KOPT-K1 (cell line): ENCODE measurements around the gene NLRP6.
"Not testable (repeated sequence)": the region's sequence is repeated elsewhere in the genome, so short reads cannot be mapped to it uniquely, and the experiment has no call there.

Source experiments
- H3K27ac ChIP-seq: fragments of 200-600 bp; sonication (generic); 2 replicates; pipeline ENCODE4 v1.5.1; 2016; ENCODE audit warnings: antibody characterized with exemption, mild to moderate bottlenecking, low read depth, low read length; ENCODE audit not compliant: poor library complexity, severe bottlenecking
- H3K36me3 ChIP-seq: fragments of 200-600 bp; sonication (generic); 2 replicates; pipeline ENCODE4 v1.5.1; 2017; ENCODE audit warnings: antibody characterized with exemption, mild to moderate bottlenecking, low read length, moderate library complexity; ENCODE audit not compliant: insufficient read depth
- H3K9me3 ChIP-seq: fragments of 200-600 bp; sonication (generic); 2 replicates; pipeline ENCODE4 v1.5.1; 2017; ENCODE audit warnings: antibody characterized with exemption, low read length, mild to moderate bottlenecking; ENCODE audit not compliant: insufficient read depth, poor library complexity, severe bottlenecking

NLRP6 gene

GRCh38 chr11:250740-251299, 27.4 kb upstream of the NLRP6 start:
- Histone ChIP-seq H3K27ac (peak overlapping the region; percentile 23), H3K36me3 (peaks cover 82% of the 10 kb centered on the region), H3K9me3 (no peaks in the 10 kb centered on the region)

- H3K27ac ChIP-seq, result no peak overlapping the region
- peaks cover 75% of the 10 kb centered on the region for H3K36me3 ChIP-seq
These were observed 26.7 kb upstream of the NLRP6 start for GRCh38 chr11:251550-251949.

GRCh38 chr11:252666-253065, 25.5 kb upstream of the NLRP6 start:
- Histone ChIP-seq H3K27ac (no peak overlapping the region), H3K9me3 (no peaks in the 10 kb centered on the region), H3K36me3 (peaks cover 64% of the 10 kb centered on the region)

More at GRCh38 chr11:251550-251949, 26.7 kb upstream of the NLRP6 start:
- no peaks in the 10 kb centered on the region for H3K9me3 ChIP-seq

- no peak overlapping the region for H3K27ac ChIP-seq
- peaks cover 57% of the 10 kb centered on the region for H3K36me3 ChIP-seq
These were observed 24.9 kb upstream of the NLRP6 start for GRCh38 chr11:253160-253885.

GRCh38 chr11:253886-254270, 24.3 kb upstream of the NLRP6 start:
- no peaks in the 10 kb centered on the region for H3K9me3 ChIP-seq
- no peak overlapping the region for H3K27ac ChIP-seq
- peaks cover 51% of the 10 kb centered on the region for H3K36me3 ChIP-seq

More at GRCh38 chr11:253160-253885, 24.9 kb upstream of the NLRP6 start:
- no peaks in the 10 kb centered on the region for H3K9me3 ChIP-seq

- H3K9me3 ChIP-seq, result no peaks in the 10 kb centered on the region
- peaks cover 39% of the 10 kb centered on the region for H3K36me3 ChIP-seq
- H3K27ac ChIP-seq, result no peak overlapping the region
These were observed 23.0 kb upstream of the NLRP6 start for GRCh38 chr11:255176-255575.

- Histone ChIP-seq H3K9me3 (no peaks in the 10 kb centered on the region), H3K36me3 (peaks cover 33% of the 10 kb centered on the region), H3K27ac (no peak overlapping the region)
These were observed 22.4 kb upstream of the NLRP6 start for GRCh38 chr11:255816-256215.

GRCh38 chr11:256952-257737, 21.1 kb upstream of the NLRP6 start:
- no peaks in the 10 kb centered on the region for H3K9me3 ChIP-seq
- no peak overlapping the region for H3K27ac ChIP-seq
- H3K36me3 ChIP-seq, result peaks cover 19% of the 10 kb centered on the region

- Histone ChIP-seq H3K9me3 (no peaks in the 10 kb centered on the region), H3K36me3 (peaks cover 11% of the 10 kb centered on the region), H3K27ac (no peak overlapping the region)
These were observed 20.3 kb upstream of the NLRP6 start for GRCh38 chr11:257766-258493.

GRCh38 chr11:259413-259812, 18.8 kb upstream of the NLRP6 start:
- no peaks in the 10 kb centered on the region for H3K36me3 ChIP-seq
- H3K27ac ChIP-seq, result no peak overlapping the region
- H3K9me3 ChIP-seq, result no peaks in the 10 kb centered on the region

- no peaks in the 10 kb centered on the region for H3K36me3 ChIP-seq
- H3K9me3 ChIP-seq, result peaks cover 5% of the 10 kb centered on the region
- no peak overlapping the region for H3K27ac ChIP-seq
These were observed 16.6 kb upstream of the NLRP6 start for GRCh38 chr11:261624-262023.

GRCh38 chr11:266676-267439, 11.3 kb upstream of the NLRP6 start:
- no peaks in the 10 kb centered on the region for H3K36me3 ChIP-seq
- no peak overlapping the region for H3K27ac ChIP-seq
- H3K9me3 ChIP-seq, result peaks cover 8% of the 10 kb centered on the region

- Histone ChIP-seq H3K27ac (peak overlapping the region; percentile 95), H3K9me3 (peaks cover 8% of the 10 kb centered on the region), H3K36me3 (no peaks in the 10 kb centered on the region)
These were observed 10.7 kb upstream of the NLRP6 start for GRCh38 chr11:267491-267994.

- H3K27ac ChIP-seq, result peak overlapping the region; percentile 95
- H3K36me3 ChIP-seq, H3K9me3 ChIP-seq: not testable (repeated sequence)
These were observed 9.5 kb upstream of the NLRP6 start for GRCh38 chr11:268716-269145.
